GM13976 (cell line): ENCODE data around the gene PRUNE2.

Experiments used
- DNase-seq: peaks from one replicate; pipeline ENCODE4 v3.0.0; 2012; ENCODE audit warnings: low spot score
- CTCF ChIP-seq: IDR thresholded peaks from 2 replicates; pipeline ENCODE4 v1.5.1; 2012; ENCODE audit warnings: borderline replicate concordance, mild to moderate bottlenecking; ENCODE audit not compliant: insufficient read depth; ENCODE audit errors: extremely low read depth, missing control alignments, control extremely low read depth
- in situ Hi-C: fragments of 300-500 bp; cut with MboI; formaldehyde crosslinking; loops from one replicate; pipeline ENCODE4 v1.12.0; 2022; ENCODE audit warnings: low sequenced_read_pairs, mixed read lengths, inconsistent platforms; ENCODE audit not compliant: unreplicated experiment

Gene PRUNE2

GRCh38 chr9:76684213-76684612, 221.7 kb downstream of the PRUNE2 start:
- DNase-seq: no peak
- in situ Hi-C loops: no loop called here
- TF ChIP-seq CTCF: no peak

GRCh38 chr9:76681556-76681955, 224.4 kb downstream of the PRUNE2 start:
- in situ Hi-C loops: no loop called here
- no peak for DNase-seq
- no peak for TF ChIP-seq CTCF

GRCh38 chr9:76680716-76681425, 225.0 kb downstream of the PRUNE2 start:
- DNase-seq: no peak
- in situ Hi-C loops: no loop called here
- no peak for TF ChIP-seq CTCF

- no peak for DNase-seq
- no peak for TF ChIP-seq CTCF
- in situ Hi-C loops: no loop called here
Observed at GRCh38 chr9:76677481-76678055, 228.3 kb downstream of the PRUNE2 start.

- no peak for TF ChIP-seq CTCF
- DNase-seq: no peak
- in situ Hi-C loops: no loop called here
Observed at GRCh38 chr9:76676857-76677256, 229.1 kb downstream of the PRUNE2 start.

GRCh38 chr9:76667521-76667957, 238.4 kb downstream of the PRUNE2 start:
- in situ Hi-C loops: no loop called here
- TF ChIP-seq CTCF: no peak
- DNase-seq: no peak
